ENCODE measurements around the gene FGGY.

GRCh38 chr1:59695252-59695651 is 398.4 kb downstream of the FGGY start:
- TF ChIP-seq, protein P1, sequence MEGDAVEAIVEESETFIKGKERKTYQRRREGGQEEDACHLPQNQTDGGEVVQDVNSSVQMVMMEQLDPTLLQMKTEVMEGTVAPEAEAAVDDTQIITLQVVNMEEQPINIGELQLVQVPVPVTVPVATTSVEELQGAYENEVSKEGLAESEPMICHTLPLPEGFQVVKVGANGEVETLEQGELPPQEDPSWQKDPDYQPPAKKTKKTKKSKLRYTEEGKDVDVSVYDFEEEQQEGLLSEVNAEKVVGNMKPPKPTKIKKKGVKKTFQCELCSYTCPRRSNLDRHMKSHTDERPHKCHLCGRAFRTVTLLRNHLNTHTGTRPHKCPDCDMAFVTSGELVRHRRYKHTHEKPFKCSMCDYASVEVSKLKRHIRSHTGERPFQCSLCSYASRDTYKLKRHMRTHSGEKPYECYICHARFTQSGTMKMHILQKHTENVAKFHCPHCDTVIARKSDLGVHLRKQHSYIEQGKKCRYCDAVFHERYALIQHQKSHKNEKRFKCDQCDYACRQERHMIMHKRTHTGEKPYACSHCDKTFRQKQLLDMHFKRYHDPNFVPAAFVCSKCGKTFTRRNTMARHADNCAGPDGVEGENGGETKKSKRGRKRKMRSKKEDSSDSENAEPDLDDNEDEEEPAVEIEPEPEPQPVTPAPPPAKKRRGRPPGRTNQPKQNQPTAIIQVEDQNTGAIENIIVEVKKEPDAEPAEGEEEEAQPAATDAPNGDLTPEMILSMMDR (conservative IDR thresholded peaks at IDR 0.05) = no peak
- TF ChIP-seq EZH2 (IDR thresholded peaks at IDR 0.05; ENCODE audit: low read depth) = no peak
